HCT116 (cell line): ENCODE measurements around the gene WDR45B. TPM values are rescaled to one million over a fixed set of nuclear protein-coding genes. Genes with fewer than 3 reads are reported as not detected.

ENCODE experiments used
- ATAC-seq: fragments of 200-7000 bp; cut with Tn5 transposase; 2 replicates; pipeline ENCODE4 v1.9.1; 2020; ENCODE audit warnings: mild to moderate bottlenecking, moderate library complexity
- BruUV-seq: library from RNA; stranded (reverse); fragments of 400-500 nt; replicated peaks from 2 replicates; lab custom pipeline; 2021; lab: Mats Ljungman, UMichigan
- CTCF ChIA-PET: fragments of 300-600 bp; sonication (Branson Sonifier 250); formaldehyde crosslinking; loops from one replicate; lab custom pipeline; 2021; ENCODE audit warnings: antibody characterized with exemption; lab: Charles Lee
- POLR2A ChIA-PET: fragments of 300-600, 350-600 bp; sonication (Branson Sonifier 250); formaldehyde crosslinking; loops from one replicate; lab custom pipeline; 2021; ENCODE audit warnings: antibody characterized with exemption; lab: Charles Lee
- RAD21 ChIA-PET, 2 experiments: fragments of 300-600 bp; sonication (Branson Sonifier 250); formaldehyde crosslinking; loops; one replicate each; lab custom pipeline; 2023; ENCODE audit warnings: low total read pairs in 2 of 2; ENCODE audit not compliant: uncharacterized antibody in 2 of 2, unreplicated experiment in 2 of 2, low non-redundant PET in 1 of 2; lab: Charles Lee
- DNase-seq: peaks from one replicate; pipeline ENCODE4 v3.0.0-alpha.2; 2010; ENCODE audit warnings: low read depth, low spot score
- H2AFZ ChIP-seq: fragments of 200-600 bp; shearing (Covaris generic), sonication (generic); 2 replicates; pipeline ENCODE4 v1.6.1; 2017; ENCODE audit warnings: low read depth, mixed run types, mixed read lengths, antibody characterized with exemption, low read length; ENCODE audit not compliant: poor library complexity, severe bottlenecking
- H3K27ac ChIP-seq: 2 replicates; pipeline ENCODE4 v1.5.1; 2012; ENCODE audit warnings: low read depth, low read length
- H3K27me3 ChIP-seq: fragments of 200-600 bp; sonication (generic); 2 replicates; pipeline ENCODE4 v1.6.1; 2016; ENCODE audit warnings: mixed run types, low read length, mixed read lengths; ENCODE audit not compliant: insufficient read depth
- H3K36me3 ChIP-seq, 2 experiments: fragments of 200-500 bp in 1 of 2; fragments of 200-600 bp in 1 of 2; sonication (Bioruptor generic) in 1 of 2; sonication (generic) in 1 of 2; 2 replicates each; pipeline versions ENCODE4 v1.5.1 to v1.6.1; 2014 to 2016; ENCODE audit warnings: low read length in 2 of 2, inconsistent platforms in 1 of 2, mixed read lengths in 1 of 2, mixed run types in 1 of 2; ENCODE audit not compliant: insufficient read depth in 2 of 2, control insufficient read depth in 1 of 2
- H3K4me1 ChIP-seq, 2 experiments: fragments of 200-600 bp in 1 of 2; sonication (generic) in 1 of 2; 2 replicates each; pipeline versions ENCODE4 v1.5.1 to v1.6.1; 2012 to 2017; ENCODE audit warnings: low read length in 2 of 2, inconsistent platforms in 1 of 2, mild to moderate bottlenecking in 1 of 2, mixed read lengths in 1 of 2, mixed run types in 1 of 2, moderate library complexity in 1 of 2; ENCODE audit not compliant: insufficient read depth in 2 of 2, control insufficient read depth in 1 of 2
- H3K4me2 ChIP-seq: fragments of 200-600 bp; sonication (generic); 2 replicates; pipeline ENCODE4 v1.6.1; 2017; ENCODE audit warnings: mixed run types, low read length, mixed read lengths
- H3K4me3 ChIP-seq, 2 experiments: fragments of 200-600 bp in 1 of 2; sonication (generic) in 1 of 2; replicated peaks in 1 of 2; 2 replicates each; pipeline ENCODE4 v1.5.1; 2011 to 2016; ENCODE audit warnings: low read length in 2 of 2, control low read depth in 1 of 2, low read depth in 1 of 2, mild to moderate bottlenecking in 1 of 2, mixed read lengths in 1 of 2, mixed run types in 1 of 2
- H3K79me2 ChIP-seq: fragments of 200-600 bp; sonication (generic); 2 replicates; pipeline ENCODE4 v1.6.1; 2017; ENCODE audit warnings: mild to moderate bottlenecking, mixed run types, low read length, moderate library complexity, mixed read lengths; ENCODE audit not compliant: insufficient read depth
- H3K9ac ChIP-seq: fragments of 200-600 bp; sonication (generic); 2 replicates; pipeline ENCODE4 v1.6.1; 2016; ENCODE audit warnings: low read length, mixed read lengths
- H3K9me2 ChIP-seq: fragments of 200-600 bp; sonication (generic), shearing (Covaris generic); 2 replicates; pipeline ENCODE4 v1.6.1; 2017; ENCODE audit warnings: mixed run types, mild to moderate bottlenecking, moderate library complexity; ENCODE audit not compliant: insufficient read depth
- H3K9me3 ChIP-seq, 2 experiments: fragments of 200-500 bp in 1 of 2; fragments of 200-600 bp in 1 of 2; sonication (Bioruptor generic) in 1 of 2; sonication (generic) in 1 of 2; 2 replicates each; pipeline ENCODE4 v1.6.1; 2014 to 2017; ENCODE audit warnings: low read length in 2 of 2, mixed read lengths in 2 of 2, inconsistent platforms in 1 of 2, low read depth in 1 of 2, mild to moderate bottlenecking in 1 of 2, mixed run types in 1 of 2, moderate library complexity in 1 of 2; ENCODE audit not compliant: control insufficient read depth in 1 of 2, insufficient read depth in 1 of 2
- H4K20me1 ChIP-seq: fragments of 200-600 bp; sonication (generic), shearing (Covaris generic); 2 replicates; pipeline ENCODE4 v1.6.1; 2017; ENCODE audit warnings: mixed run types, mild to moderate bottlenecking, moderate library complexity; ENCODE audit not compliant: insufficient read depth
- ATF3 ChIP-seq: IDR thresholded peaks from 2 replicates; pipeline ENCODE4 v1.6.1; 2012
- CTCF ChIP-seq, 3 experiments: fragments of 200-600 bp in 1 of 3; sonication (generic) in 1 of 3; IDR thresholded peaks in 2 of 3; conservative IDR thresholded peaks in 1 of 3; 2 replicates each; pipeline ENCODE4 v1.5.1; 2012 to 2017; ENCODE audit warnings: low read depth in 2 of 3, low read length in 2 of 3, antibody characterized with exemption in 1 of 3, borderline replicate concordance in 1 of 3, control low read depth in 1 of 3, mild to moderate bottlenecking in 1 of 3, mixed read lengths in 1 of 3, mixed run types in 1 of 3, moderate library complexity in 1 of 3; ENCODE audit not compliant: insufficient read depth in 1 of 3
- EZH2 ChIP-seq: fragments of 200-600 bp; sonication (generic); IDR thresholded peaks from 2 replicates; pipeline ENCODE4 v1.6.1; 2017; ENCODE audit warnings: antibody characterized with exemption, mixed run types
- EZH2phosphoT487 ChIP-seq: fragments of 200-600 bp; IDR thresholded peaks from 2 replicates; pipeline ENCODE4 v1.6.1; 2018; ENCODE audit warnings: antibody characterized with exemption, borderline replicate concordance
- POLR2A ChIP-seq: IDR thresholded peaks from 2 replicates; pipeline ENCODE4 v1.7.0; 2011; ENCODE audit warnings: borderline replicate concordance; ENCODE audit not compliant: insufficient read depth, insufficient read length; ENCODE audit errors: extremely low read depth
- POLR2AphosphoS5 ChIP-seq: IDR thresholded peaks from 2 replicates; pipeline ENCODE4 v1.6.1; 2011; ENCODE audit warnings: mild to moderate bottlenecking, low read depth, low read length, moderate library complexity
- intact Hi-C: fragments of 100-400 bp; cut with micrococcal nuclease; formaldehyde crosslinking; loops from 2 replicates; pipeline ENCODE4 v1.10.0; 2022
- total RNA-seq: library from RNA; stranded (reverse); gene quantifications from one replicate; pipeline ENCODE4 v1.2.1, GENCODE V29; 2021; ENCODE audit not compliant: unreplicated experiment

The WDR45B gene
- total RNA-seq, 1 experiment from 2014 or later: 117 TPM

- Histone ChIP-seq H3K9me3 (no peaks in the 10 kb centered on the region), H3K4me1 (peaks cover 11 to 27% of the 10 kb centered on the region in 2 experiments), H2AFZ (no peak overlapping the region), H3K27ac (peak overlapping the region; percentile 70), H3K9me2 (no peaks in the 10 kb centered on the region), H3K36me3 (peaks cover 8 to 9% of the 10 kb centered on the region in 2 experiments), H3K79me2 (peaks cover 44% of the 10 kb centered on the region), H3K27me3 (no peaks in the 10 kb centered on the region), H3K4me2 (peak overlapping the region; percentile 85), H3K4me3 (peak overlapping the region; percentile 50 to 51), H3K9ac (peak overlapping the region; percentile 59), H4K20me1 (peaks cover 22% of the 10 kb centered on the region; the same call in 1 of the 2 replicates)
- ChIA-PET RAD21 (interaction anchor here in 1 of 2 experiments (0.8 kb wide), 1 partner anchor 102 kb away, joined by 4 read pairs; no protein-coding TSS in a partner anchor), POLR2A (no interaction called here), CTCF (no interaction called here)
- ATAC-seq (peak; percentile 24), DNase-seq (no peak)
- TF ChIP-seq ATF3 (no peak), EZH2phosphoT487 (no peak), CTCF (IDR thresholded peaks at IDR 0.05 in 2 of 3, conservative IDR thresholded peaks at IDR 0.05 in 1 of 3; ENCODE audit: borderline replicate concordance in 1 of 3, insufficient read depth in 1 of 3, low read depth in 2 of 3, low read length in 2 of 3) (no peak), EZH2 (no peak), POLR2AphosphoS5 (peak; percentile 42), POLR2A (peak; percentile 7)
- no TSS peak for BruUV-seq
- intact Hi-C loops: loop anchor here (2.0 kb wide), 1 partner anchor 104 kb away; the partner anchor contains the start of gene TBCD
These were observed 593 bp upstream of the WDR45B start for GRCh38 chr17:82648742-82649331.
